HG02938 (cell line): ENCODE data around the gene P2RY6.

Source experiments
- ATAC-seq: cut with Tn5 transposase; IDR thresholded peaks from one replicate; pipeline ENCODE4 v1.9.1; 2021; ENCODE audit warnings: mild to moderate bottlenecking, moderate library complexity; ENCODE audit not compliant: unreplicated experiment

The P2RY6 gene

GRCh38 chr11:73331138-73331916 lies 59.2 kb downstream of the P2RY6 start:
- no peak for ATAC-seq

DNA sequence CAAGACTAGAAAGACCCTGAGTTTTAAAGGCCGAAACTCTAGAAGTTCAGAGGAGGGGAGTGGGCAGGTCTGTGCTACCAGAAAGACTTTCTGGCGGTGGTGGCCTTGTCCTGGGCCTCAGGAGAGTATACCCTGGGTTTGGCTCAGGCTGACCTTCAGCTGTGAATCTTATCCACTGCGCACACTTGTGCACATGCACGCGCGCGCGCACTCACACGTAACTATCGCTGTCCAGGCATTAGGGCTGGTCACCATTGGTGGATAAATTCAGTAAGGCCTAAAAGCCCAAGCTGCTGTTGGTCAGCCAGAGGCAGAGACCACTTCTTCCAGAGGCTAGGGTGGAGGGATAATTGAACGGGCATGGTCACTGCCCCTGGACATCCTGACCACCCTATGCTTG lies 61.0 kb downstream of the P2RY6 start:
- no peak for ATAC-seq

- ATAC-seq: no peak
Observed at GRCh38 chr11:73333640-73334383, 61.7 kb downstream of the P2RY6 start.

DNA sequence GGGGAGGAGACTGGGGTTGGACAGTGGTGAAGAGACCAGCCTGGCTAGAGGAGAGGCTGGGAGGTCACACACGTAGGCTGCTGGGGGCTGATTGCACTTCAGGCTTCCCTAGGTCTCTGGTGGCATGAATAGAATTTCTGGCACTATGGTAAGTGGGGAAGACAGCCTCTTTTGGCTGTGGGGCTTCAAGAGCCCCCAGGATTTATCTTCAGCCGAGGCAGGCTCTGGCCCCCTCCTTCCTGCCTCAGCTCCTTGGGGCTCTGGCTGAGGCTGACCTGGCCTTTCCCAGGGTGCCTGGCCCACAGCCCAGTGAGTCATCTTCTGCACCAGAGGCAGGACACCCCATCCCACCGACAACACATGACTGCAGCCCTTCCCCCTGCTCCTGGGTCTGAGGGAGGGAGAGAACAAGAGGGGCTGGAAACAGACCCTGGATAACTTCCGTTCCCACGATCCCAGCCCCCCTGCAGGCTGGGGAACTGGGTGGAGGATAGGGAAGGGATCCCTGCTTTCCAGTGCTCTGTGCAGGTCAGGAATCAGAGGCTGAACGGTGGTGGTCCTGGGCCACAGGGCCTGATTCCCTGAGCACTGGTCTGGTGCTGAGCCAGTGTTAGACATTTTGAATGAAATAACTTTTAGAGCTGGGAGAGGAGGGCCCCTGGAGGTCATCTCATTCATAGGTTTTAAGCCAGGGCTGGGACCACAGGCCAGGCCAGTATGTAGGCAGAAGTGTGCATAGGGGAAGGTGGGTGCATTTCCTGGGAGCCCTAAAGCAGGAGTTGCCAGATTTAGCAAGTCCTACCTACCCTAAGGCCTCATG lies 62.5 kb downstream of the P2RY6 start:
- ATAC-seq: no peak

DNA sequence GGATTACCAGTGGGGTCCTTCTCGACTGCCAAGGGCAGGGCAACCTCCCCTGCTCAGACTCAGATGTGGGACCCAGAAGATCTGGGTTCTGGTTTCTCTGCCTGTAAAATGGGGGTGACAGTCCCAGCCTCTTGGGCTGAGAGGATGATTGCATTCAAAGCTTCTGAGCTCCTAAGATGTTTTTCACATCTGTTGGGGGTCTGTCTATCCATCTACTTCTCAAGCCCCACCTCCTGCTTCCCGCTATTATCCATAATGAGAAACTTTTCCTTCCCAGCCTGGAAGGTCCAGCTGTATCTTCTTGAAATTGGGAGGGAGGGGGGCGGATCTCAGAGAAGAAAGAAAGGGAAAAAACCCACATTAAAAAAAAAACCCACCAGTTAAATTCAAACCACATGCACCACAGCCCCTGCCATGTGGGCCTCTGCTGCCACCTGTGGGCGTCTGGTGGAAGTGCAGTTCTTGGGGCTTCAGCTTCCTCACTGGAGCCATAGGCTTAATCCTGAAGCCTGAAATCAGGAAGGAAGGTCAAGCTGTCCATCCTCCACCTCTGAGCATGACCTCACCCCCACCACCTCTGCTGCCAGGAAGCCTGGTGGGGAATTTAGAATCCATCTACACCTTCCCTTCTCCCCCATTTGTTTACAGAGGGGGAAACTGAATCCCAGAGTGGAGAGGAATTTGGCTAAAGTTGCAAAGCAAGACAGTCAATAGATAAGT lies 63.2 kb downstream of the P2RY6 start:
- no peak for ATAC-seq

GRCh38 chr11:73337846-73338245 lies 65.7 kb downstream of the P2RY6 start:
- ATAC-seq: no peak

- ATAC-seq: no peak
Observed at GRCh38 chr11:73338279-73338678, 66.1 kb downstream of the P2RY6 start.

DNA sequence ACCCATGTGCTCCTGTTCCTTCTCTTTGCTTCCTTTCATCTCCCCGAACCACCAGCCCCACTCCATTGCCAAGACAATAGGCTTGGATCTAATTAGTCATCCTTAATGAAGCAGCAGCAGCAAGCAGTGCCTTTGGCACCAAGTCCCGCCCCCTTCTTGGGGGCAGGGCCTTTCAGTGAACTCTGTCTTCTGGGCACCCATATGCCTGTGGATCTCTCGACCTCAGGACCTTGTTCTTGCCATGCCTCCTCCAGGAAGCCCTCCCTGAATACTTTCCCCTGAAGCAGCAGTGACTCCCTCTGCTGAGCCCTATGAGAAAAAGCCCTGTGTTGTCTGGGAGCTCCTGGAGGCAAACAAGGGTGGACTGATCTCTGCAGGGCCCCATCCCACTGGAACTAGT lies 68.0 kb downstream of the P2RY6 start:
- ATAC-seq: no peak

DNA sequence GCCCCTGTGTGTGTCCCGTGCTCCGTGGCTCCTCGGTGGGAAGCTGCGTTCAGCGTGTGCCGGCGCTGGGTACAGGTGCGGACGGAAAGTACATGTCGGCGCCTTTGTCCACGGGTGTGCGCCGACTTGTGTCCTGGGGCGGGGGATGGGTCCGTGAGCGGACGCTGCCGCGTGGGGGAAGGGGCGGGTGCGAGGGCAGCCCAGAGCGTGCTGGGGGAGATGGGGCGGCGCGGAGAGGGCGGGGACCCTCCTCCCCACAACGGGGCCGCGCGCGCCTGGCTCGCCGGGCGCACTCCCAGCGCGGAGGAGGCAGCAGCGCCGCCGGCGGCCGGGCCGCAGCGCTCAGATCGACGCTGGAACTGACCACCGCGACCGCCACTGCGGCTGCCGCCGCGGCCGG lies 70.5 kb downstream of the P2RY6 start:
- no peak for ATAC-seq

DNA sequence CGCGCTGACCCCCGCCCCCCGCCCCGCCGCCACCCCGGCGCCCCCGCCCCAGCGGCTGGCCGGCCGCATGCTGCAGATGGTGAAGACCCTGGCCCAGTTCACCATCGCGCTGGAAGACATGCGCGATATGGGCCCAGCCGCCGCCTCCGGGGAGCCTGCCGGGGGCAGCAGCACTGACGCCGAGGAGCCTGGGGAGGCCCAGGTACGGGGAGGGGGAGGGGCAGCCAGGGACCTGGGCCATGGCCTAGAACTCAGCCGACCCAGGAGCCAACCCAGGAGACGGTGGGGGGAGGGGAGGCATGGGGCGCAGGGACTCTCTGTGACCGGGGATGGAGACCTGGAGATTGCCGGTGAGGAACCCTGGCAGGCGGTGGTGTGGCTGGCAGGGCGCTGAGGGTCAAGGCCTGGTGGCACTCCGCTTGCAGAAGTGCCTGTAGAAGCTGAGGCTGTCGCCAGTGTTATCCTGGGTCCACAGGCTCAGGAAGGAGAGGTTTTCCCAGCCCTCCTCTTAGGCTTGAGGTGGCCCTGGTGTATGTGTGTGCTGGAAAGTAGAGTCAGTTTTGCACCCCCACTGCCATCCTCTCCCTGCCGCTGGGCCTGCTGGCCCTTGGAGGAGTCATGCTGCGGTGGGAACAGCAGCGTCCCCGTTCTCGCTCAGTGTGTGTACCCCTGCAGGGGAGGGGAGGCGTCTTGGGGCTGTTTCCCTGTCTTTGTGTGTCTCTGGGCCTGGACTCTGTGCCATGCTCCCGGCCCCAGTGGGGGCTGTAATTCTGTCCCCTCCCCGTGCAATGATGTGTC lies 71.1 kb downstream of the P2RY6 start:
- no peak for ATAC-seq

- ATAC-seq: no peak
Observed at GRCh38 chr11:73344191-73344607, 72.1 kb downstream of the P2RY6 start.

- ATAC-seq: no peak
Observed at GRCh38 chr11:73345481-73346160, 73.5 kb downstream of the P2RY6 start.

GRCh38 chr11:73346186-73346935 lies 74.2 kb downstream of the P2RY6 start:
- no peak for ATAC-seq

DNA sequence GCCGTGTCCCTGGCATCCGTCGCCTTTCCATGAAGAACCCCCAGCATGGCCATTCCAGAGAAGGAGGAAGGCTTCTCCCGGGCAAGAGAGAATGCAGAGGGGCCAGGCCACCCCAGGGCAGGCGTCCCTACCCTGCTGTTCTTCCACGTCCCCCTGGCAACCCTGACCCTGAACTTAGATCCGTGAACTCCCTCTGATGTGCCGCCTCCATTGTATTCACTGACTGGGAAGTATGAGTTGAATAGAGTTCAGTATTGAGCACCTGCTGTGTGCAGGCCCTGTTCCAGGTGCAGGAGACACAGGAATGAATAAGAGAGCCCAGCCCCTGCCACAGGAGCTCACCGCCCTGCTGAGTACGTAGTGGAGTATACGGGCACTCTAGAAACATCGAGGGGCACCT lies 74.9 kb downstream of the P2RY6 start:
- no peak for ATAC-seq
